Esophagus squamous epithelium (tissue), 5 donors: ENCODE measurements around the gene FRMPD2. TPM values are rescaled to one million over a fixed set of nuclear protein-coding genes. Genes with fewer than 3 reads are reported as not detected.

ENCODE experiments used
- DNase-seq: peaks from one replicate; lab custom pipeline; 2025; lab: John Stamatoyannopoulos, UW
- H3K27ac ChIP-seq, 4 donors: fragments of 200-600 bp; sonication (generic); one replicate each; pipeline ENCODE4 v1.5.1; 2016 to 2019; ENCODE audit warnings: mild to moderate bottlenecking in 1 of 4
- H3K27me3 ChIP-seq, 4 donors: fragments of 200-600 bp; sonication (generic); 1 replicate in 3 of 4; 2 replicates in 1 of 4; pipeline versions ENCODE4 v1.5.1 to v1.6.0; 2017 to 2021; ENCODE audit warnings: antibody characterized with exemption in 1 of 4
- H3K36me3 ChIP-seq, 3 donors: fragments of 200-600 bp; sonication (generic); one replicate each; pipeline ENCODE4 v1.5.1; 2016 to 2019
- H3K4me1 ChIP-seq, 3 donors: fragments of 200-600 bp; sonication (generic); one replicate each; pipeline ENCODE4 v1.5.1; 2017 to 2019
- H3K4me3 ChIP-seq, 4 donors: fragments of 200-600 bp; sonication (generic); 1 replicate in 3 of 4; 2 replicates in 1 of 4; pipeline ENCODE4 v1.5.1; 2016 to 2019; ENCODE audit warnings: mild to moderate bottlenecking in 2 of 4, moderate library complexity in 1 of 4
- H3K9me3 ChIP-seq, 3 donors: fragments of 200-600 bp; sonication (generic); one replicate each; pipeline ENCODE4 v1.5.1; 2016 to 2019
- CTCF ChIP-seq, 6 experiments: fragments of 450-650 bp in 4 of 6; fragments of 200-600 bp in 2 of 6; sonication (generic) in 2 of 6; IDR thresholded peaks; one replicate each; pipeline ENCODE4 v1.5.1; 2016 to 2019; ENCODE audit warnings: antibody characterized with exemption in 6 of 6, mild to moderate bottlenecking in 4 of 6, moderate library complexity in 4 of 6
- POLR2A ChIP-seq, 4 donors: fragments of 450-650 bp; IDR thresholded peaks; one replicate each; pipeline ENCODE4 v1.6.1; 2017; ENCODE audit warnings: antibody characterized with exemption in 4 of 4, mild to moderate bottlenecking in 4 of 4, moderate library complexity in 3 of 4
- WGBS, 2 donors: methylation state at CpG; one replicate each; pipeline ENCODE4 v1.1.5; 2018; 5-methylcytosine and 5-hydroxymethylcytosine counted together
- intact Hi-C: fragments of 100-400 bp; cut with DNase I; formaldehyde crosslinking; loops from one replicate; pipeline ENCODE4 v1.15.0; 2022
- total RNA-seq, 4 donors: library from RNA; depleted of rRNA; stranded (reverse); fragments of >200 nt; gene quantifications; one replicate each; pipeline ENCODE4 v1.1.0, GENCODE V29; 2016
- donor health status: DM: yes; HTN: yes; CAD: no.

FRMPD2 gene
- total RNA-seq, 4 donors from 2014 or later, result not detected

DNA sequence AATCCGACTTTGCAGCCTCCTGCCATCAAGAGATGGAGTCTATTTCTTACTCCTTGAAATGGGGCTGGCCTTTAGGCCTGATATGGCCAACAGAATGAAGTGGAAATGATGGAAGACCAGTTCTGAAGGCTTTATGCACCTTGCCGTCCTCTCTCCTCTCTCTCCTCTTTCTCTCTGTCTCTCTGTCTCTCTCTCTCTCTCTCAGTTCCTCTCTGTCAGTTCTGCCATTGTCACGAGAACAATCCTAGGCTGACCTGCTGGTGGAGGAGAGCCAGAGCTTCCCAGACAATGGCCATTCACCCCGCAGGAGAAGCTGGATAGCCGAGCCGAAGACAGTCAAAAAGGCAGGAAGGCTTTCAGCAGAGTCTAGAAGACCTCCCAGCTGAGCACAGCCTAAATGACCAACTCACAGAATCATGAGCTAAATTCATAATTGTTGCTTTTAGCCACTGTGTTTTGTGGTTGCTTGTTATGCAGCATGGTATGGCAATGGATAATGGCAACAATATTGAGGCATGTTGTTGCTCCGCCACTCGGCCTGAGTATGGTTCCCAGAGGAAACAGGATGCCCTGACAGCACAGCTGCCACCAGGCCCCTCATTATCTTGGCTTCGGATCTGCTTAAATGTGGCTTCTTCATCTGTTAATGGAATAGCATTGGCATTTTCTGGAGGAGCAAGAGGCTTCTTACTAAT, 35.5 kb downstream of the FRMPD2 start:
- intact Hi-C loops, result no loop called here
- H3K27ac ChIP-seq, result no peak overlapping the region
- DNase-seq, result no peak

GRCh38 chr10:48237259-48238250, 36.9 kb downstream of the FRMPD2 start:
- DNase-seq, result no peak
- Histone ChIP-seq H3K27ac (no peak overlapping the region), H3K9me3 (no peaks in the 10 kb centered on the region), H3K27me3 (no peaks in the 10 kb centered on the region), H3K4me1 (no peaks in the 10 kb centered on the region), H3K4me3 (no peak overlapping the region), H3K36me3 (no peaks in the 10 kb centered on the region)
- intact Hi-C loops, result no loop called here
- TF ChIP-seq CTCF (IDR thresholded peaks at IDR 0.05), result no peak
- TF ChIP-seq POLR2A (IDR thresholded peaks at IDR 0.05), result no peak
- WGBS, 2 donors, result 86% methylated on average over 11 of the region's 16 CpGs

More for the DNA sequence above, 35.5 kb downstream of the FRMPD2 start:
- Histone ChIP-seq H3K36me3 (no peaks in the 10 kb centered on the region), H3K4me3 (no peak overlapping the region), H3K4me1 (no peaks in the 10 kb centered on the region), H3K27me3 (no peaks in the 10 kb centered on the region), H3K9me3 (no peaks in the 10 kb centered on the region)
- WGBS, 2 donors, result 63 to 80% methylated on average over 5 to 8 of the region's 9 CpGs
- TF ChIP-seq POLR2A (IDR thresholded peaks at IDR 0.05) (no peak), CTCF (IDR thresholded peaks at IDR 0.05) (no peak)

DNA sequence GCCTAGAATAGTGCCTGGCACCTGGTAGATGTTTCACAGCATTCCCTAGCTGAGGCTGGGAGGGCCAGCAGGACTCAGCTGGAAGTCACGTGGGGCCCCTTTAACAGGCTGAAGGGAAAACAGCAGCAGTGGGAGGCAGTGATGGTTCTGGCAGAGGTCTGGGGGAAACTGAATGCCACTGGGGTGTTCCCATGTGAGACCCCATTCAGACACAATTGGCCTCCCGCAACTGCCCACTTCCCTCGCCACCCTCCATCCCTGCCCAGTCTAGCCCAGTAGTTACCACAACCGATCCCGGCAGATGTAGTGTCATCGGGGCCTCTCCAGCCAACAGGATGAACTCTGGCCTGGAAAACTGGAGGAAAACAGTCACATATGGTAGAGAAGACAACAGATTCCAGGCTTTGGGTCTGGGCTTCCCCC, 38.3 kb downstream of the FRMPD2 start:
- TF ChIP-seq POLR2A (IDR thresholded peaks at IDR 0.05), result no peak
- no peak for TF ChIP-seq CTCF (IDR thresholded peaks at IDR 0.05)
- intact Hi-C loops, result no loop called here
- Histone ChIP-seq H3K27me3 (no peaks in the 10 kb centered on the region), H3K9me3 (no peaks in the 10 kb centered on the region), H3K4me1 (no peaks in the 10 kb centered on the region), H3K36me3 (no peaks in the 10 kb centered on the region), H3K27ac (no peak overlapping the region), H3K4me3 (no peak overlapping the region)
- no peak for DNase-seq
- 89 to 90% methylated on average over 3 to 5 of the region's 6 CpGs for WGBS, 2 donors

- no peaks in the 10 kb centered on the region for H3K27me3 ChIP-seq
- no peaks in the 10 kb centered on the region for H3K9me3 ChIP-seq
- intact Hi-C loops, result no loop called here
- H3K4me3 ChIP-seq, result no peak overlapping the region
- no peak for TF ChIP-seq CTCF (IDR thresholded peaks at IDR 0.05)
- TF ChIP-seq POLR2A (IDR thresholded peaks at IDR 0.05), result no peak
- DNase-seq, result no peak
- H3K4me1 ChIP-seq, result no peaks in the 10 kb centered on the region
- no peak overlapping the region for H3K27ac ChIP-seq
- H3K36me3 ChIP-seq, result no peaks in the 10 kb centered on the region
- WGBS, 2 donors, result 70 to 100% methylated on average over 1 to 2 of the region's 4 CpGs
Observed at GRCh38 chr10:48235501-48235900, 39.0 kb downstream of the FRMPD2 start.

GRCh38 chr10:48234787-48235186, 39.7 kb downstream of the FRMPD2 start:
- TF ChIP-seq POLR2A (IDR thresholded peaks at IDR 0.05) (no peak), CTCF (IDR thresholded peaks at IDR 0.05) (no peak)
- H3K4me1 ChIP-seq, result no peaks in the 10 kb centered on the region
- no peaks in the 10 kb centered on the region for H3K27me3 ChIP-seq
- intact Hi-C loops, result no loop called here
- no peak overlapping the region for H3K4me3 ChIP-seq
- WGBS, 2 donors, result 77% methylated on average over 3 of the region's 4 CpGs; no CpG with 5 or more reads in 1 of the 2 donors
- H3K27ac ChIP-seq, result no peak overlapping the region
- no peak for DNase-seq
- H3K36me3 ChIP-seq, result no peaks in the 10 kb centered on the region
- H3K9me3 ChIP-seq, result no peaks in the 10 kb centered on the region
